ENCODE measurements around the gene APBB1.

- TF ChIP-seq EZH2phosphoT487 (IDR thresholded peaks at IDR 0.05; ENCODE audit: insufficient read depth, low read depth), result no peak
- TF ChIP-seq EZH2 (IDR thresholded peaks at IDR 0.05; ENCODE audit: insufficient read depth, poor library complexity, severe bottlenecking), result no peak
Observed at GRCh38 chr11:6411594-6412031, 7.3 kb downstream of the APBB1 start.
